HepG2 (cell line): Measurements from ENCODE around the gene GLIS1. TPM values are rescaled to one million over a fixed set of nuclear protein-coding genes. Genes with fewer than 3 reads are reported as not detected.

Source experiments
- ATAC-seq: fragments of 200-7000 bp; cut with Tn5 transposase; 3 replicates; pipeline ENCODE4 v1.9.1; 2020; ENCODE audit warnings: mild to moderate bottlenecking, moderate library complexity
- BruUV-seq: library from RNA; stranded (reverse); fragments of 400-500 nt; replicated peaks from 2 replicates; lab custom pipeline; 2021; lab: Mats Ljungman, UMichigan
- CTCF ChIA-PET: fragments of 300-600 bp; formaldehyde crosslinking; extraction: SDS; loops from one replicate; lab custom pipeline; 2021; ENCODE audit warnings: low total read pairs, inconsistent platforms, low intra/inter-chr PET ratio; lab: Yijun Ruan, JAX
- POLR2A ChIA-PET: fragments of 350-600 bp; sonication (Branson Sonifier 250); formaldehyde crosslinking; loops from one replicate; lab custom pipeline; 2020; ENCODE audit warnings: antibody characterized with exemption, inconsistent platforms; lab: Yijun Ruan, JAX
- DNase-seq: peaks from one replicate; pipeline ENCODE4 v3.0.0-alpha.2; 2015; ENCODE audit warnings: low spot score
- FAIRE-seq: peaks from 3 replicates; lab custom pipeline; 2011; peaks lifted over from hg19 to GRCh38; lab: Jason Lieb, UNC
- H2AFZ ChIP-seq: one replicate; pipeline ENCODE4 v1.6.1; 2011; ENCODE audit warnings: low read length, inconsistent platforms
- H3K27ac ChIP-seq: fragments of 300-600 bp; 3 replicates; pipeline ENCODE4 v1.8.0; 2011; ENCODE audit warnings: mixed run types, mild to moderate bottlenecking, mixed read lengths, low read length, inconsistent platforms; ENCODE audit not compliant: insufficient read depth; ENCODE audit errors: extremely low read length
- H3K27me3 ChIP-seq, 2 experiments: fragments of 200-600 bp in 1 of 2; 2 replicates in 1 of 2; 3 replicates in 1 of 2; pipeline versions ENCODE4 v1.6.0 to v1.8.0; 2011; ENCODE audit warnings: low read length in 2 of 2, mild to moderate bottlenecking in 2 of 2, moderate library complexity in 2 of 2, inconsistent platforms in 1 of 2; ENCODE audit not compliant: insufficient read depth in 2 of 2, control insufficient read depth in 1 of 2
- H3K36me3 ChIP-seq, 2 experiments: fragments of 200-600 bp in 1 of 2; replicated peaks in 1 of 2; 2 replicates in 1 of 2; 3 replicates in 1 of 2; pipeline versions ENCODE4 v1.5.1 to v1.8.0; 2011; ENCODE audit warnings: low read length in 2 of 2, inconsistent platforms in 1 of 2; ENCODE audit not compliant: insufficient read depth in 2 of 2, control insufficient read depth in 1 of 2
- H3K4me1 ChIP-seq: 2 replicates; pipeline ENCODE4 v1.5.1; 2012; ENCODE audit warnings: low read length, inconsistent platforms; ENCODE audit not compliant: insufficient read depth
- H3K4me2 ChIP-seq: 2 replicates; pipeline ENCODE4 v1.6.0; 2011; ENCODE audit warnings: low read depth, low read length, inconsistent platforms
- H3K4me3 ChIP-seq, 3 experiments: fragments of 200-600 bp in 1 of 3; sonication (generic), shearing (Covaris generic) in 1 of 3; replicated peaks in 1 of 3; 2 replicates each; pipeline ENCODE4 v1.5.1; 2011 to 2016; ENCODE audit warnings: low read length in 3 of 3, inconsistent platforms in 2 of 3, low read depth in 2 of 3, mild to moderate bottlenecking in 2 of 3, control low read depth in 1 of 3, mixed read lengths in 1 of 3; ENCODE audit not compliant: insufficient read depth in 1 of 3
- H3K79me2 ChIP-seq: one replicate; pipeline ENCODE4 v1.6.1; 2011; ENCODE audit warnings: low read length, inconsistent platforms; ENCODE audit not compliant: insufficient read depth
- H3K9ac ChIP-seq: 2 replicates; pipeline ENCODE4 v1.6.0; 2011; ENCODE audit warnings: mild to moderate bottlenecking, low read depth, low read length, inconsistent platforms; ENCODE audit not compliant: insufficient read depth
- H3K9me3 ChIP-seq: 2 replicates; pipeline ENCODE4 v1.5.1; 2012; ENCODE audit warnings: mild to moderate bottlenecking, low read length
- H4K20me1 ChIP-seq: 2 replicates; pipeline ENCODE4 v1.6.0; 2011; ENCODE audit warnings: inconsistent platforms, mild to moderate bottlenecking, low read length, moderate library complexity; ENCODE audit not compliant: insufficient read depth
- SRSF1 ChIP-seq: fragments of 200-400 bp; formaldehyde crosslinking; optimal IDR thresholded peaks from 2 replicates; pipeline ENCODE3; 2017; ENCODE audit warnings: mild to moderate bottlenecking, low read depth, low read length, moderate library complexity
- ZNF460 ChIP-seq: sonication (generic); formaldehyde crosslinking; IDR thresholded peaks from 2 replicates; pipeline ENCODE4 v1.5.1; 2020; ENCODE audit warnings: missing genetic modification reagents, mild to moderate bottlenecking, borderline replicate concordance
- WGBS: methylation state at CpG from one replicate; pipeline ENCODE4 v1.1.6; 2017; ENCODE audit warnings: low lambda C conversion rate; 5-methylcytosine and 5-hydroxymethylcytosine counted together
- in situ Hi-C: cut with HindIII; loops from 2 replicates; pipeline ENCODE4 v1.10.0; 2017; ENCODE audit warnings: low pct_unique_long_range_greater_than_20kb; ENCODE audit not compliant: extremely low pct_ligation_motif_present
- intact Hi-C: fragments of 100-400 bp; cut with micrococcal nuclease; formaldehyde crosslinking; loops from one replicate; pipeline ENCODE4 v1.10.0; 2022; ENCODE audit not compliant: unreplicated experiment
- polyA plus RNA-seq, 8 experiments: library from polyadenylated mRNA; depleted of rRNA in 3 of 8; stranded (reverse) in 7 of 8; unstranded in 1 of 8; fragments of >200 nt; fragmentation: Illumina TruSeq in 4 of 8; extraction: Trizol in 4 of 8; gene quantifications; 2 replicates each; pipeline versions ENCODE4 v1.2.1 to v1.2.3, GENCODE V29; 2011 to 2016; ENCODE audit warnings: low read depth in 4 of 8, missing spikeins in 1 of 8, mixed read lengths in 1 of 8; ENCODE audit not compliant: insufficient read depth in 1 of 8
- total RNA-seq, 5 experiments: library from RNA; depleted of rRNA; stranded (reverse); fragments of >200 nt; fragmentation: Illumina TruSeq; extraction: Trizol; gene quantifications; 2 replicates each; pipeline ENCODE4 v1.2.3, GENCODE V29; 2016; ENCODE audit warnings: low read depth in 1 of 5
- TF ChIP-seq, protein P1 (sequence below): sonication (generic); formaldehyde crosslinking; IDR thresholded peaks from 2 replicates; pipeline ENCODE4 v1.4.0; 2020; ENCODE audit warnings: missing genetic modification reagents
- TF ChIP-seq, protein P2 (sequence below): sonication (generic); formaldehyde crosslinking; IDR thresholded peaks from one replicate; pipeline ENCODE4 v1.5.1; 2020; ENCODE audit warnings: mild to moderate bottlenecking, missing genetic modification reagents; ENCODE audit errors: not compliant biosample characterization
- TF ChIP-seq, protein P3 (sequence below): sonication (generic); formaldehyde crosslinking; IDR thresholded peaks from 2 replicates; pipeline ENCODE4 v1.4.0; 2020; ENCODE audit warnings: missing genetic modification reagents

The GLIS1 gene
- total and polyA plus RNA-seq, 2 of the 13 experiments (the other 11 are each of a cell fraction or from before 2014, with no cell fraction given) = 0.03 TPM; not detected in 1

DNA sequence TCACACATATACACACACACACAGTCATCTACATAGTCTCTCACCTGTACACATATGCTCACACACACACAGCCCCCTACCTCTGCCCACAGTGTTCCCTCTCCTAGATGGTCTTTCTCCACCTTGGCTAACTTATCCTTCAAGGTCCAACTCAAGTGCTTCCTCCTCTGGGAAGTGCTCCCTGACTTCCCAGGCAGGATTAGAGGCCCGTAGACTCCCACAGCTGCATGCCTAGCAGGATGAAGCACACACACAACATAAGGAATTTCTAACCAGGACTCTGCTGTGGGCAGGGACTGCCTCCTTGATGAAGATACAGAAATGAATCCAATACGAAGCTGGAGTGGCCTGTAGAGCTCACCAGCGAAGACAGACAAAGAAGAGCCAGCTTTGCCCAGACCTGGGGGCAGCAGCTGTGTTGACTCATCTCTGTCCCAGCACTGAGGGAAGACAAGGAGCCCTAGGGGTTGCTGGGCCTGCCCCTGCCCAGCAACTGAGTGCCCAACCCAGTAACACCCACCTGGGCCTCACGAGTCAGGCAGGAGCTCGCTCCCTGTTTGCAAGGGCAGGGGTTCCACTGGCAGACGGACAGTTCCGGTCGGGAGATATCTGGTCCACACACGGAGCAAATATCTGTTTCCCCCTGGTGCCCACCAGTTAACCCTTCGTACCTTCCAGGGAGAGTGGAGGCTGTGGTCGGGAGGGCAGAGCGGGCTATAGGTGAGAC lies 178.9 kb downstream of the GLIS1 start (continued):
- TF ChIP-seq, protein P1, sequence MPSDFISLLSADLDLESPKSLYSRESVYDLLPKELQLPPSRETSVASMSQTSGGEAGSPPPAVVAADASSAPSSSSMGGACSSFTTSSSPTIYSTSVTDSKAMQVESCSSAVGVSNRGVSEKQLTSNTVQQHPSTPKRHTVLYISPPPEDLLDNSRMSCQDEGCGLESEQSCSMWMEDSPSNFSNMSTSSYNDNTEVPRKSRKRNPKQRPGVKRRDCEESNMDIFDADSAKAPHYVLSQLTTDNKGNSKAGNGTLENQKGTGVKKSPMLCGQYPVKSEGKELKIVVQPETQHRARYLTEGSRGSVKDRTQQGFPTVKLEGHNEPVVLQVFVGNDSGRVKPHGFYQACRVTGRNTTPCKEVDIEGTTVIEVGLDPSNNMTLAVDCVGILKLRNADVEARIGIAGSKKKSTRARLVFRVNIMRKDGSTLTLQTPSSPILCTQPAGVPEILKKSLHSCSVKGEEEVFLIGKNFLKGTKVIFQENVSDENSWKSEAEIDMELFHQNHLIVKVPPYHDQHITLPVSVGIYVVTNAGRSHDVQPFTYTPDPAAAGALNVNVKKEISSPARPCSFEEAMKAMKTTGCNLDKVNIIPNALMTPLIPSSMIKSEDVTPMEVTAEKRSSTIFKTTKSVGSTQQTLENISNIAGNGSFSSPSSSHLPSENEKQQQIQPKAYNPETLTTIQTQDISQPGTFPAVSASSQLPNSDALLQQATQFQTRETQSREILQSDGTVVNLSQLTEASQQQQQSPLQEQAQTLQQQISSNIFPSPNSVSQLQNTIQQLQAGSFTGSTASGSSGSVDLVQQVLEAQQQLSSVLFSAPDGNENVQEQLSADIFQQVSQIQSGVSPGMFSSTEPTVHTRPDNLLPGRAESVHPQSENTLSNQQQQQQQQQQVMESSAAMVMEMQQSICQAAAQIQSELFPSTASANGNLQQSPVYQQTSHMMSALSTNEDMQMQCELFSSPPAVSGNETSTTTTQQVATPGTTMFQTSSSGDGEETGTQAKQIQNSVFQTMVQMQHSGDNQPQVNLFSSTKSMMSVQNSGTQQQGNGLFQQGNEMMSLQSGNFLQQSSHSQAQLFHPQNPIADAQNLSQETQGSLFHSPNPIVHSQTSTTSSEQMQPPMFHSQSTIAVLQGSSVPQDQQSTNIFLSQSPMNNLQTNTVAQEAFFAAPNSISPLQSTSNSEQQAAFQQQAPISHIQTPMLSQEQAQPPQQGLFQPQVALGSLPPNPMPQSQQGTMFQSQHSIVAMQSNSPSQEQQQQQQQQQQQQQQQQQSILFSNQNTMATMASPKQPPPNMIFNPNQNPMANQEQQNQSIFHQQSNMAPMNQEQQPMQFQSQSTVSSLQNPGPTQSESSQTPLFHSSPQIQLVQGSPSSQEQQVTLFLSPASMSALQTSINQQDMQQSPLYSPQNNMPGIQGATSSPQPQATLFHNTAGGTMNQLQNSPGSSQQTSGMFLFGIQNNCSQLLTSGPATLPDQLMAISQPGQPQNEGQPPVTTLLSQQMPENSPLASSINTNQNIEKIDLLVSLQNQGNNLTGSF (CRISPR knock-in tag) = no peak
- TF ChIP-seq SRSF1 (no peak), ZNF460 (no peak)

DNA sequence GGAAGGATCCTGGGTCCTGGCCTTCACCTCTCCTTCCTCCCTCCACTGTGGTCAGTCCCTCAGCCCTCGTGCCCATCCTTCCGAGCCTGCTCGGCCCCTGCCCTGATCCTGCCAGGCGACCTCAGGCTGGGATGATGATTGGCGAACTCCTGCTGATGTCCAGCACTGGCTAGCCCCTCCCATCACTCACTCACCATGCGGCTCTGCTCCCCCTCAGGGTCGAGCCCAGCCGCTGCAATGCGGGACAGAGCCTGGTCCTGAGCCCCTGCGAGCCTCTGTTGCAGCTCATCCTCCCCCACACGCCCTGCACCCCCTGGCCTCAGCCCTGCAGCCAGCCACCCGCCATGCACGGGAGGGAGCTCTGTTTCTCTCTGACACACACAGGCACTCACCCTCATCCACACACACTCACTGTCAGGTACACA lies 179.6 kb downstream of the GLIS1 start:
- WGBS = 17% methylated on average over 13 of the region's 13 CpGs
- no peak for FAIRE-seq
- TF ChIP-seq, protein P2, sequence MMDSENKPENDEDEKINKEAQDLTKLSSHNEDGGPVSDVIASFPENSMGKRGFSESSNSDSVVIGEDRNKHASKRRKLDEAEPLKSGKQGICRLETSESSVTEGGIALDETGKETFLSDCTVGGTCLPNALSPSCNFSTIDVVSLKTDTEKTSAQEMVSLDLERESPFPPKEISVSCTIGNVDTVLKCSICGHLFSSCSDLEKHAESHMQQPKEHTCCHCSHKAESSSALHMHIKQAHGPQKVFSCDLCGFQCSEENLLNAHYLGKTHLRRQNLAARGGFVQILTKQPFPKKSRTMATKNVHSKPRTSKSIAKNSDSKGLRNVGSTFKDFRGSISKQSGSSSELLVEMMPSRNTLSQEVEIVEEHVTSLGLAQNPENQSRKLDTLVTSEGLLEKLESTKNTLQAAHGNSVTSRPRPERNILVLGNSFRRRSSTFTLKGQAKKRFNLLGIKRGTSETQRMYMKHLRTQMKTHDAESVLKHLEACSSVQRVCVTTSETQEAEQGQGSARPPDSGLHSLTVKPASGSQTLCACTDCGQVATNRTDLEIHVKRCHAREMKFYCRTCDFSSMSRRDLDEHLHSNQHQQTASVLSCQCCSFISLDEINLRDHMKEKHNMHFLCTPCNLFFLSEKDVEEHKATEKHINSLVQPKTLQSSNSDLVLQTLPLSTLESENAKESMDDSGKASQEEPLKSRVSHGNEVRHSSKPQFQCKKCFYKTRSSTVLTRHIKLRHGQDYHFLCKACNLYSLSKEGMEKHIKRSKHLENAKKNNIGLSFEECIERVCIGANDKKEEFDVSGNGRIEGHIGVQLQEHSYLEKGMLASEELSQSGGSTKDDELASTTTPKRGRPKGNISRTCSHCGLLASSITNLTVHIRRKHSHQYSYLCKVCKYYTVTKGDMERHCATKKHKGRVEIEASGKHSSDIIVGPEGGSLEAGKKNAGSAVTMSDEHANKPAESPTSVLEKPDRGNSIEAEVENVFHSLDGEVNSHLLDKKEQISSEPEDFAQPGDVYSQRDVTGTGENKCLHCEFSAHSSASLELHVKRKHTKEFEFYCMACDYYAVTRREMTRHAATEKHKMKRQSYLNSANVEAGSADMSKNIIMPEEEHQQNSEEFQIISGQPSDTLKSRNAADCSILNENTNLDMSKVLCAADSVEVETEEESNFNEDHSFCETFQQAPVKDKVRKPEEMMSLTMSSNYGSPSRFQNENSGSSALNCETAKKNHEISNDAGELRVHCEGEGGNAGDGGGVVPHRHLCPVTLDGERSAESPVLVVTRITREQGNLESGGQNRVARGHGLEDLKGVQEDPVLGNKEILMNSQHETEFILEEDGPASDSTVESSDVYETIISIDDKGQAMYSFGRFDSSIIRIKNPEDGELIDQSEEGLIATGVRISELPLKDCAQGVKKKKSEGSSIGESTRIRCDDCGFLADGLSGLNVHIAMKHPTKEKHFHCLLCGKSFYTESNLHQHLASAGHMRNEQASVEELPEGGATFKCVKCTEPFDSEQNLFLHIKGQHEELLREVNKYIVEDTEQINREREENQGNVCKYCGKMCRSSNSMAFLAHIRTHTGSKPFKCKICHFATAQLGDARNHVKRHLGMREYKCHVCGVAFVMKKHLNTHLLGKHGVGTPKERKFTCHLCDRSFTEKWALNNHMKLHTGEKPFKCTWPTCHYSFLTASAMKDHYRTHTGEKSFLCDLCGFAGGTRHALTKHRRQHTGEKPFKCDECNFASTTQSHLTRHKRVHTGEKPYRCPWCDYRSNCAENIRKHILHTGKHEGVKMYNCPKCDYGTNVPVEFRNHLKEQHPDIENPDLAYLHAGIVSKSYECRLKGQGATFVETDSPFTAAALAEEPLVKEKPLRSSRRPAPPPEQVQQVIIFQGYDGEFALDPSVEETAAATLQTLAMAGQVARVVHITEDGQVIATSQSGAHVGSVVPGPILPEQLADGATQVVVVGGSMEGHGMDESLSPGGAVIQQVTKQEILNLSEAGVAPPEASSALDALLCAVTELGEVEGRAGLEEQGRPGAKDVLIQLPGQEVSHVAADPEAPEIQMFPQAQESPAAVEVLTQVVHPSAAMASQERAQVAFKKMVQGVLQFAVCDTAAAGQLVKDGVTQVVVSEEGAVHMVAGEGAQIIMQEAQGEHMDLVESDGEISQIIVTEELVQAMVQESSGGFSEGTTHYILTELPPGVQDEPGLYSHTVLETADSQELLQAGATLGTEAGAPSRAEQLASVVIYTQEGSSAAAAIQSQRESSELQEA = no peak
- TF ChIP-seq, protein P3, sequence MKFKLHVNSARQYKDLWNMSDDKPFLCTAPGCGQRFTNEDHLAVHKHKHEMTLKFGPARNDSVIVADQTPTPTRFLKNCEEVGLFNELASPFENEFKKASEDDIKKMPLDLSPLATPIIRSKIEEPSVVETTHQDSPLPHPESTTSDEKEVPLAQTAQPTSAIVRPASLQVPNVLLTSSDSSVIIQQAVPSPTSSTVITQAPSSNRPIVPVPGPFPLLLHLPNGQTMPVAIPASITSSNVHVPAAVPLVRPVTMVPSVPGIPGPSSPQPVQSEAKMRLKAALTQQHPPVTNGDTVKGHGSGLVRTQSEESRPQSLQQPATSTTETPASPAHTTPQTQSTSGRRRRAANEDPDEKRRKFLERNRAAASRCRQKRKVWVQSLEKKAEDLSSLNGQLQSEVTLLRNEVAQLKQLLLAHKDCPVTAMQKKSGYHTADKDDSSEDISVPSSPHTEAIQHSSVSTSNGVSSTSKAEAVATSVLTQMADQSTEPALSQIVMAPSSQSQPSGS (CRISPR knock-in tag) = no peak

More for the DNA sequence above, 179.6 kb downstream of the GLIS1 start:
- no peaks in the 10 kb centered on the region for H3K4me1 ChIP-seq
- H3K4me2 ChIP-seq = no peak overlapping the region
- H3K4me3 ChIP-seq = no peak overlapping the region
- H3K79me2 ChIP-seq = no peaks in the 10 kb centered on the region
- ChIA-PET CTCF (no interaction called here), POLR2A (no interaction called here)
- DNase-seq (no peak), ATAC-seq (no peak)
- H3K27ac ChIP-seq = no peak overlapping the region
- H3K9ac ChIP-seq = no peak overlapping the region
- H4K20me1 ChIP-seq = no peaks in the 10 kb centered on the region
- no peak overlapping the region for H2AFZ ChIP-seq
- no TSS peak for BruUV-seq
- H3K9me3 ChIP-seq = no peaks in the 10 kb centered on the region
- intact Hi-C loops = no loop called here
- no peaks in the 10 kb centered on the region for H3K36me3 ChIP-seq
- H3K27me3 ChIP-seq = peaks cover 5 to 36% of the 10 kb centered on the region in 2 experiments; a peak in 3 of 5 replicates
- in situ Hi-C loops = no loop called here
